DND-41 (cell line): ENCODE results near the gene NEDD4L.

Experiments used
- ATAC-seq: fragments of 200-7000 bp; cut with Tn5 transposase; 3 replicates; pipeline ENCODE4 v1.9.1; 2021; ENCODE audit warnings: low read depth; ENCODE audit not compliant: insufficient read depth
- DNase-seq: peaks from one replicate; pipeline ENCODE4 v3.0.0-alpha.2; 2020
- H2AFZ ChIP-seq: 2 replicates; pipeline ENCODE4 v1.6.0; 2012; ENCODE audit warnings: low read depth, low read length
- H3K27ac ChIP-seq: 2 replicates; pipeline ENCODE4 v1.5.1; 2012; ENCODE audit warnings: low read length, inconsistent platforms
- H3K27me3 ChIP-seq: fragments of 200-600 bp; sonication (generic); 2 replicates; pipeline ENCODE4 v1.6.0; 2012; ENCODE audit warnings: low read length, mild to moderate bottlenecking, inconsistent platforms; ENCODE audit not compliant: insufficient read depth, poor library complexity
- H3K36me3 ChIP-seq: 2 replicates; pipeline ENCODE4 v1.5.1; 2012; ENCODE audit warnings: low read length, inconsistent platforms; ENCODE audit not compliant: insufficient read depth
- H3K4me1 ChIP-seq: 2 replicates; pipeline ENCODE4 v1.5.1; 2012; ENCODE audit warnings: mild to moderate bottlenecking, low read length; ENCODE audit not compliant: insufficient read depth
- H3K4me2 ChIP-seq: 2 replicates; pipeline ENCODE4 v1.6.0; 2012; ENCODE audit warnings: mild to moderate bottlenecking, moderate library complexity, low read length, inconsistent platforms; ENCODE audit not compliant: insufficient read depth
- H3K4me3 ChIP-seq, 2 experiments: fragments of 200-600 bp in 1 of 2; shearing (Covaris generic) in 1 of 2; 2 replicates each; pipeline ENCODE4 v1.5.1; 2012 to 2016; ENCODE audit warnings: inconsistent platforms in 2 of 2, low read length in 2 of 2, mild to moderate bottlenecking in 2 of 2, low read depth in 1 of 2, moderate library complexity in 1 of 2
- H3K79me2 ChIP-seq: 2 replicates; pipeline ENCODE4 v1.6.0; 2012; ENCODE audit warnings: low read length, inconsistent platforms; ENCODE audit not compliant: insufficient read depth
- H3K9ac ChIP-seq: 2 replicates; pipeline ENCODE4 v1.6.0; 2012; ENCODE audit warnings: low read depth, mild to moderate bottlenecking, inconsistent platforms, low read length, moderate library complexity
- H3K9me3 ChIP-seq: 2 replicates; pipeline ENCODE4 v1.5.1; 2012; ENCODE audit warnings: low read length, moderate library complexity, mild to moderate bottlenecking, inconsistent platforms; ENCODE audit not compliant: insufficient read depth, severe bottlenecking
- H4K20me1 ChIP-seq: 2 replicates; pipeline ENCODE4 v1.6.0; 2012; ENCODE audit warnings: low read length; ENCODE audit not compliant: insufficient read depth
- CTCF ChIP-seq: IDR thresholded peaks from 2 replicates; pipeline ENCODE4 v1.5.1; 2012; ENCODE audit warnings: borderline replicate concordance, low read length, moderate library complexity, mild to moderate bottlenecking; ENCODE audit not compliant: poor library complexity, severe bottlenecking; ENCODE audit errors: extremely low read depth
- EZH2 ChIP-seq: IDR thresholded peaks from 3 replicates; pipeline ENCODE4 v1.6.1; 2012; ENCODE audit warnings: borderline replicate concordance, low read depth, mild to moderate bottlenecking, moderate library complexity, low read length, inconsistent platforms; ENCODE audit not compliant: severe bottlenecking

NEDD4L gene

GRCh38 chr18:58267493-58267892, 223.5 kb downstream of the NEDD4L start:
- ATAC-seq (no peak), DNase-seq (no peak)
- TF ChIP-seq CTCF (no peak), EZH2 (no peak)
- Histone ChIP-seq H3K9ac (no peak overlapping the region), H3K4me3 (no peak overlapping the region), H2AFZ (no peak overlapping the region), H3K4me2 (no peak overlapping the region), H3K79me2 (no peaks in the 10 kb centered on the region), H4K20me1 (no peaks in the 10 kb centered on the region), H3K27me3 (no peaks in the 10 kb centered on the region), H3K36me3 (no peaks in the 10 kb centered on the region), H3K27ac (no peak overlapping the region), H3K4me1 (peaks cover 3% of the 10 kb centered on the region), H3K9me3 (no peaks in the 10 kb centered on the region)

- ATAC-seq = no peak
Observed at GRCh38 chr18:58268849-58269248, 224.8 kb downstream of the NEDD4L start.

GRCh38 chr18:58269931-58270330, 225.9 kb downstream of the NEDD4L start:
- no peak overlapping the region for H2AFZ ChIP-seq
- no peak overlapping the region for H3K4me2 ChIP-seq
- no peak for ATAC-seq
- H3K36me3 ChIP-seq = no peaks in the 10 kb centered on the region
- DNase-seq = no peak
- no peaks in the 10 kb centered on the region for H3K79me2 ChIP-seq
- H3K4me1 ChIP-seq = peaks cover 7% of the 10 kb centered on the region
- no peaks in the 10 kb centered on the region for H3K9me3 ChIP-seq
- TF ChIP-seq CTCF (no peak), EZH2 (no peak)
- no peaks in the 10 kb centered on the region for H4K20me1 ChIP-seq
- H3K9ac ChIP-seq = no peak overlapping the region
- H3K27ac ChIP-seq = no peak overlapping the region
- no peaks in the 10 kb centered on the region for H3K27me3 ChIP-seq
- no peak overlapping the region for H3K4me3 ChIP-seq

More at GRCh38 chr18:58268849-58269248, 224.8 kb downstream of the NEDD4L start:
- Histone ChIP-seq H3K4me2 (no peak overlapping the region), H4K20me1 (no peaks in the 10 kb centered on the region), H3K4me3 (no peak overlapping the region), H3K9ac (no peak overlapping the region), H2AFZ (no peak overlapping the region), H3K27ac (no peak overlapping the region), H3K4me1 (peaks cover 7% of the 10 kb centered on the region), H3K9me3 (no peaks in the 10 kb centered on the region), H3K36me3 (no peaks in the 10 kb centered on the region), H3K79me2 (no peaks in the 10 kb centered on the region), H3K27me3 (no peaks in the 10 kb centered on the region)
- DNase-seq = no peak
- TF ChIP-seq EZH2 (no peak), CTCF (no peak)

- no peak overlapping the region for H3K4me3 ChIP-seq
- peaks cover 7% of the 10 kb centered on the region for H3K4me1 ChIP-seq
- DNase-seq (no peak), ATAC-seq (no peak)
- H3K36me3 ChIP-seq = no peaks in the 10 kb centered on the region
- no peak overlapping the region for H3K27ac ChIP-seq
- H2AFZ ChIP-seq = no peak overlapping the region
- no peaks in the 10 kb centered on the region for H3K27me3 ChIP-seq
- no peaks in the 10 kb centered on the region for H3K9me3 ChIP-seq
- H4K20me1 ChIP-seq = no peaks in the 10 kb centered on the region
- TF ChIP-seq CTCF (no peak), EZH2 (no peak)
- H3K9ac ChIP-seq = no peak overlapping the region
- no peaks in the 10 kb centered on the region for H3K79me2 ChIP-seq
- no peak overlapping the region for H3K4me2 ChIP-seq
Observed at GRCh38 chr18:58270396-58270795, 226.4 kb downstream of the NEDD4L start.
